ENCODE measurements around the gene SEC24D.
"Not testable (repeated sequence)": the region's sequence is repeated elsewhere in the genome, so short reads cannot be mapped to it uniquely, and the experiment has no call there.

The SEC24D gene

DNA sequence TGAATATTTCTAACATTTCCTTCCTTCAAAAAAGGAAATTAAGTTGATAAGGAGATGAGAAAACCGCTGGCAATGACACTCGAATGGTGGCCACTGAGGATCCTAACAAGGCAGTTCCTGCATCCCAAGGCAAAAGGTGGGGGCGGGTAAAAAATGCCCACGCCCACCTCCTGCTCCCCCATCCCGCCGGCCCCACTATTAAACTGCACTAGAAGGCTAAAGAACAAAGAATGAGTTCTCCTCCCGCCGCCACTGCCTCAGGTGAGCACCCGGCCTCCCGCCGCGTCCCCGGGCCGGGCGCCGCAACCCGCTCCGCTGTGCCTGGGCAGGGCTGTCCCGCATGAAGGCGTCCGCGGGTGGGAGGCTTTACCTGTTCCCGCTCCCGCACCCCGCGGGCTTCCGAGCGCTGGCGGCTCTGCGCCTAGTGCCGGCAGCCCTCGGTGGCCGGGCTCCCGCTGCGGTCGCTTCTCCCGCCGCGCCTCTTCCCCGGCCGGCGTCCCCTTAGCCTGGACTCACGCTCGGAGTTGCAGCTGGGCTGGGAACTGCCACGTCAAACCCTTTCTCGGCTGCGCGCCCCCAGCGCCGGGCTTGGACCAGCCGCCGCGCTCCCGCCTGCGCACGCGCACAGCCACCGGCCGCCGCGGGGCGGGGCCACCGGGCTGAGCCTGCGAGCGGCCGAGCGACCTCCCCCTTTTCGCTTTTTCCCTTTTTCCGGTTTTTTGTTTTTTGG lies at the start of gene SEC24D:
Gene SEC24D, minus strand, starts transcription at position 556 of the 730 bp plus-strand sequence. CDS start 2,430 bp downstream, outside the sequence.
- DNase-seq: peak; percentile 22 to 42

GRCh38 chr4:118884716-118885115 lies 48.8 kb upstream of the SEC24D start:
- no peak for DNase-seq

- no peak for DNase-seq
These were observed 47.9 kb upstream of the SEC24D start for GRCh38 chr4:118883861-118884260.

DNA sequence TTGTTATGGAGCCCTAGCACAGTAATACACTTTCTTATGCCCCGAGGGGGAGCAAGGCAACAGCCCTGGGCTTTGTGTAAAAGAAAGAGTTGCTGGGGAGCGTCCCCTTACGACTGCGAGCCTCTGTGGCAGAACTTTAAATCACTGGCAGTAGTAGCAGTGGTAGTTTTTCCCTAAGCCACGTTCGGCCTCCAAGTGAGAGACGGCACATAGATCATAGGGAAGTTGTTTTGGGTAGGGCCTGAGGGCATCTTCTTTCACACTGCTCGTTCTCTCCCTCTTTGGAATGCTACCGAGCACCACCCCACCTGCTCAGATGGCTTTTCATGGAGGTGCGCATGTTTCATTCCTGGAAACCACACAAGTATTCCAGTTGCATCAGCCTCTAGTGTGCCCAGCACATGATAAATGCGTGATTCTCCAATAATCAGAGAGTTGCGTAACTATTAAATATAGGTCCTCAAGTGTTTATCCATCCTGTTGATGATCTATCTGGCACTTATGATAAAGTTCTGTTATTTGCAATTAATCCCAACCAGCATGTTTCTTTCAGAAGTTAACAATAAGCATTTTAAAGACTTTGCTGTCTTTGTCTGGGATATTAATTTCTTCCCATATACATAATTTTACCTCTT lies 45.7 kb upstream of the SEC24D start:
- DNase-seq: no peak

GRCh38 chr4:118879409-118879808 lies 43.5 kb upstream of the SEC24D start:
- no peak for DNase-seq

- DNase-seq: not testable (repeated sequence)
These were observed 42.6 kb upstream of the SEC24D start for GRCh38 chr4:118878507-118878906.

DNA sequence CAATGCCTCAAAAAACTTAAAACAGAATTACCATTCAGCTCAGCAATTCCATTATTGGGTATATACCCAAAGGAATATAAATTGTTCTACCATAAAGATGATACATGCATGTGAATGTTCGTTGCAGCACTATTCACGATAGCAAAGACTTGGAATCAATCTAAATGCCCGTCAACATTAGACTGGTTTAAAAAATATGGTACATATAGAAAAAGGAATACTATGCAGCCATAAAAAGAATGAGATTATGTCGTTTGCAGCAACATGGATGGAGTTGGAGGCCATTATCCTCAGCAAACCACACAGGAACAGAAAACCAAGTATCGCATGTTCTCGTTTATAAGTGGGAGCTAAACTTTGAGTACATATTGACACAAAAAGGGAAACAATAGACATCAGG lies 41.9 kb upstream of the SEC24D start:
- no peak for DNase-seq

DNA sequence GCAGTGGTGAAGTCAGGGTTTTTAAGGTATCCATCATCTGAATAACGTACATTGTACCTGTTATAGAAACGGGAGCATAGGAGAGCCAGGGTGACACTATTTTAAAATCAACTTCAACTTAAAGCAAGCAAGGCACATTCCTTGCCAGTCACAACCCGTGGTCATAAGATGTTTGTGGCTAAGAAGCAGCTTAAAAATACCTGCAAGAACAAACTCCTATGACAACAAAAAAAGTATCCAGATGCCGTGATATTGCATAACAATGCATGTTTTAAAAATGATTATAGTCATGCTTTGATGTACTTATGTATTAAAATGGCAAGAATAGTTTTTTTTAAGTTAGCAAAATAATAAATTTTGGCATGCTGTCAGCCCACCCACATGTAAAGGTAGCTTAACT lies 36.3 kb upstream of the SEC24D start:
- no peak for DNase-seq

DNA sequence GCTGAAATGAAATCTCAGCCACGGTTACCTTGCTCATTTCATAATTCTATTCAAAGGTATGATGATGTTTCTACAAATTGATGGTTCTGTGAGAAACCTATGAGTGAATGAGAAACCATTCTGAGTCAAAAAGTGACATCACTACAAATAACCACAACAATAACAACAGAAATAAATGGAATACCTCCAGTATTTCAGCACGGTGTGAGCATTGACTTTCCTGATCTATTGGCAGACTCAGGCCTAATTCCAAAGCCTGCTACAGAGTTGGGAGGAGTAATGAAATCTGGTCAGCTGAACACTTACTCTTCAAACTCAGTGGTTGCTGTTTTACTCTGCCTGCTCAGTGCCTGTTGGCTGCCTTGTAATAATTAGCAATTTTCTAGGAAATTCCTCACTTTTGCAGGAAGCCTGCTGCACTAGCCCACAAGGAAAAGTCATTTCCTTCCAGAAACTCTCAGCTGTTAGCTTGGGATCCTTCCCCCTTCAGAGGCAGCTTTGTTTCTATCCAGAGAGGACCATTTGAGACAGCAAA lies 33.9 kb upstream of the SEC24D start:
- DNase-seq: no peak

DNA sequence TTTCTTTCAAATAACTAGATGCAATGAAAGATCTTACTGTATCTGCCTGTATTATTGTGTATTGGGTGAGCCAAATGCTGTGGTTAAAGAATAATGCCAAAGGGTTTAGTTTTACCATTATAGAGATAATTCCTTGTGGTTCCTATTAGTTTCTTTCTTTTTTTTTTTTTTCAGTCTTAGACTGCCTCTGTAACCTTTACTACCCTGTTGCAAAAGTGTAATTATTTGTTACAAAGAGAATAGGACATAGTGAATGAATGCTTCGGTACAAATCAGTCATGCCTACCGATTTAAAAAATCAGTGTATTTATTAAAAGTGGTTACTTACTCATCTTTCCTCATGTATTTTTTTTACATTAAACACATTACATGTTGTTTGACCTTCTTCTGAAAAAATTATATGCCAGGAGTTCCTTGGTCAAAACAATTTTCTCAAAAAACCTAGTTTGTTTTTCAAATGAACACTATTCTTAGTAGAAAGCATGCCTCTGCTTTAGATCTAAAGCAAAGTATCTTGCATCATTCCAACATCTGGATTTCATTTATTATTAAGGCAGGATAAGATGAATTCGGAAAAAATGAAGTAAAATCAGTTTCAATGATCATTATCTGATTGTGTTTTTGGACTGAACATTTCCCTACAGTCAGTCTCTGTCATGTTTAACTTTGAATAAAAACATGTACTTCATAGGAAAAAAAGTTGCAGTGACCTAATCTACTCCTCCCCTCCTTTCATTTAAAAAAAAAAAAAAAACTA lies 31.6 kb upstream of the SEC24D start:
- no peak for DNase-seq

GRCh38 chr4:118866442-118866841 lies 30.5 kb upstream of the SEC24D start:
- no peak for DNase-seq

DNA sequence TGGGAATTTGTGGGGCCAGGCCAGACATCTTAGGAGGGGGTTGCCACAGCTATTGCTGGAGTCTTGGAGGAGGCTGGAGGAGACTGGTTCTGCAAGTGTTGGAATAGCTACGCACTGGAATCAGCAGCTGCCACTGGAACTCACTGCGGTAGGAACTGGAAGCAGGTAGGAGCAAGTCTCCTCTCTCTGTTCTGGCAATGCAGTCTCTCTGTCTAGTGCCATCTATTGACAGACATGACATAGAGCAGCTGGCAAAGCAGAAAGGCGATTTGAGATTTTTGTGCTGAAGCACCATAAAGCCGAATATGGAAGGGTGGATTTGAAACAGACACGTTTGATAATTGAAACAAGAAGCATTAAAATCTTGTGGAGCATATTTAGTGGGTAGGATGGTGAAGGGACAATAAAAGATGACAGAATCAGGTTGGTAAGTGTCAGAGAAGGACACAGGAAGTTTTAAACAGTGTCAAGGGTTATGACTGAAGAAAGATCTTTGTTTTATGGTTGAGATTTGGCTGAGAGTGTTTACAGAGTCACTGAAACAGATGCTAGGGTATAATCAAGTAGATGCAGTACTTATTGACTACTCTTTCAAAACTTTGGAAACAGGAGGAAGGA lies 29.3 kb upstream of the SEC24D start:
- no peak for DNase-seq

- DNase-seq: no peak
These were observed 22.9 kb upstream of the SEC24D start for GRCh38 chr4:118858779-118859178.

DNA sequence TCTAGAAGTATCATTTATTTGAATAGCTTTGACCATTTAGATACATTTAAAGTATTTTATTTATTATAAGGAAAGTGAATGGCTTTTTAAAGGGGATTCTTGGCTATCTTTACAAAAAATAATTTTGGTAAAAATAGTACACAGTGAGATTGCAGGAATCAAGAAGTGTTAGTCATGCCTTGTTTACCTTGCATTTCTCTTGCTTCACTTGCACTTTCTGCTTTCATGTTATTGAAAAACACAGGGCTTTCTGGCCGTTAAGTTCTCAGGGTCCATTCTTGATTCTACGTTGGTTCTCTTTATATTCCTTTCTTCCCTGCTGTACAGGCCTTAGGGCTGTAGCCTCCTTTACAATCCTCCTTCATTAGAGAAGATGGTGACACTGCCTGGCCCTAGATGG lies 21.8 kb upstream of the SEC24D start:
- no peak for DNase-seq

DNA sequence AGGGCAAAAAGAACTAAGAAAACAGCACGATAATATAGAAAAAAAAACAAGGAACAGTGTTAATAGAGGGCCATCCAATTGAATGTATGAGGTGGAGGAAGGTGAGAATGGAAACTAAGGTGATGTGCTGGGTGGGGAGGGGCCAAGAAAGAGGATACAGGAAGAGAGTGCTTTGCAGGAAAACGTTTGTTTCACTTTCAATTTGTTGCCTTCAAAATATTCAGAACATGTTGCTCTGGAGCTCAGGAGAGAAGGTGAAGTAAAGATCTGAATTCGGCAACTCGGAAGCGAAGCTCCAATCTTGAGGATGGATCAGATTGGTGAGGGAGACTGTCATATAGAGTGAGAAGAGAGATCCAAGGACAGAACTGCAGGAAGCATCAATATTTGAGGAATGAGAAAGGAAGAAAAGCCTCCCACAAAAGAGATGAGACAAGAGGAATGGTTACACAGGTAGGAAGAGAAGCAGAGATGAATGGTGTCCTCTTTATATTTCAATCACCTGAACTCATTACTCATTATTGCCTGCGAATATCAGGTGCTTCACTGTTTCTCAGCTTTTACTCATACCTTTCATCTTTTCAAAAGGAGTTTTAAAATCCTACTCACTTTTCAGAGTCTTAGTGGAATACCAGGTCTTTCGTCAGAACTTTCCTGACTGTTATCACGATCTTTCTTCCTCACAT lies 14.7 kb upstream of the SEC24D start:
- DNase-seq: peak in 1 of 2 experiments; percentile 3

DNA sequence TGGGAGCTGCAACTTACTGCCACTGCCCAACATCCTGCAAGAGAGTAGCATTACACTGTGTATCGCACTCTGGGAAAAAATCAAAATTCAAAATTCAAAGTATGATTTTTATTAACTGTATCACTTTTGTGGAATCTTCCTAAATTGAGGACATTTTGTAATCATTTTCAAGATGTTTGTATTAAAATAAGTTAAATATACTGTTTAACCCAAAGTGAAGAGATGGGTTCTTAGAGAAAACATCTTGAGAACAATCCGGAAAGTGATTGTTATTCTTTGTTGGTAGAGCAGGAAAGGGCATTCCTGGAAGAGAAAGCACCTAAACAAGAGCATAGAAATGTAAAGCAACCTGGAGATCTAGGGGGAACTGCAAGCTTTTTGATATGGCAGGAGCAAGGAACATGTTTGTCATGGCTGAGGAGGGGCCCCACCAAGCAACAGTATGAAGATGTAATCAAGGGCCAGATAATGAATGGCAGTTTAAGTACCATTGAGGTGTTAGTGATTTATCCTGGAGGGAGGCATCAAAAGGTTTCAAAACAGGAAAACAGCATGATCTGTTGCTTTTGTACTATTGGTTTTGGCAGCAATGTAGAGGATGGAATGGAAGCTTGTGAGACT lies 14.1 kb upstream of the SEC24D start:
- DNase-seq: no peak

DNA sequence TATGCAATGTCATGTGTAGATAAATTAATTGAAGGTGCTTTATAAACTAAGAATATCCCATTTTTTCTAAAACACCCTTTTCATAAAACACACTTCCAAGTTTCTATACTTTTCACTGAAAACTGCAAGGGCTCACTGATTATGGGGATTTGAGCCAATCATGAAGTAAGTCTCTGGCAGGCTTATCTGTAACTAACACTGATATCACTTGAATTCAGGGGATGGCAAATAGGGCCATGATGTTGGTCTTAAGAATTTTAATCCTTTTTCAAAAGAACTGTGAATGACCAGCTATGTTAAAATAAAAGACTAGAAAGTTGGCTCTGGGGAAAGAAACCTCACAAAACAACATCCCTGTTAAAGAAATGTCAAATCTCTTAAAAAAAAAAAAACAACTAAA lies 13.0 kb upstream of the SEC24D start:
- DNase-seq: no peak

- no peak for DNase-seq
These were observed 12.3 kb upstream of the SEC24D start for GRCh38 chr4:118848242-118848641.

GRCh38 chr4:118846979-118847378 lies 11.1 kb upstream of the SEC24D start:
- DNase-seq: no peak

DNA sequence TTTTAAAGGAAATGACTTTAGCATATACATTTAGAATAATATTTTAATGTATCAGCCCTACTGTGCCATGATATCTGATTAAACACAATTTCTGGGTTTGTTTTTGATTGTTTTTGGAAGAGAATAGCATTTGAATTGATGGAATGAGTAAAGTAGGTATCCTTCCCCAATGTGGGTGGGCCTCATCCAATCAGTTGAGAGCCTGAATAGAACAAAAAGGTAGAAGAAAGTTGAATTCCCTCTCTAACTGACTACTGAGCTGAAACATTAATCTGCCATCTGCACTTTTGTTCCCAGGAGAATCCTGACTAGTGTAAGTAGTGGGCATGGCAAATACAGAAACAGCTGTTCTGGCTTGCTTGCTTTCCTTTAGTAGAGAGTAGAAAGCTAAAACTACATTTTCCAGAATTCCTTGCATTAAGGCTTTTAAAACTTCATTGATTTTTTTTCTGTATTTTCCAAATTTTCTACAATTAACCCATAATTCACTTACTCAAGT lies 9.7 kb upstream of the SEC24D start:
- DNase-seq: no peak

GRCh38 chr4:118843237-118843636 lies 7.3 kb upstream of the SEC24D start:
- DNase-seq: no peak

DNA sequence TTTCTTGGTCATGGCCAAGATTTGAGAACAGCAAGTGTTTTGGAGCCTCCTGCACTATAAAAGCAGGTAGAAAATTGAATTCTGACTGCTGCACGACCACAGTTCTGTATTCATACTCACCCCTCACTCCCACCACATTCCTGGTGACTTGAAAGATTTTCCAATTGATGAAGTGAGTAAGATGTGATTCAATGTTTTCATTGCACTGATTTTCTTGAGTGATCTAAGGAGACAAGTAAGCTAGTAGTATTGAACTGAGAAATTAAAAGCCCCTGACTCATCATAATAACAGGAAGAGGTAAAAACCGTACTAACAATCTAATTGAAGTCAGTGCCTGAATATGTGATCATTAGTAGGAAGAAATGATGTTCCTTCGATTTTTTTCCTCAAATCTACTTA lies 6.1 kb upstream of the SEC24D start:
- no peak for DNase-seq
